OCI-LY3 (cell line): ENCODE data around the gene SEMA6D.

ENCODE experiments used
- EZH2phosphoT487 ChIP-seq: fragments of 200-600 bp; shearing (Covaris generic); IDR thresholded peaks from 2 replicates; pipeline ENCODE4 v1.6.1; 2018; ENCODE audit warnings: antibody characterized with exemption, mixed run types, low read depth
- TF ChIP-seq, protein P1 (sequence below): fragments of 200-600, 300-600 bp; sonication (generic); IDR thresholded peaks from 2 replicates; pipeline ENCODE4 v1.5.1; 2014; ENCODE audit warnings: antibody characterized with exemption, low read length, low read depth

DNA sequence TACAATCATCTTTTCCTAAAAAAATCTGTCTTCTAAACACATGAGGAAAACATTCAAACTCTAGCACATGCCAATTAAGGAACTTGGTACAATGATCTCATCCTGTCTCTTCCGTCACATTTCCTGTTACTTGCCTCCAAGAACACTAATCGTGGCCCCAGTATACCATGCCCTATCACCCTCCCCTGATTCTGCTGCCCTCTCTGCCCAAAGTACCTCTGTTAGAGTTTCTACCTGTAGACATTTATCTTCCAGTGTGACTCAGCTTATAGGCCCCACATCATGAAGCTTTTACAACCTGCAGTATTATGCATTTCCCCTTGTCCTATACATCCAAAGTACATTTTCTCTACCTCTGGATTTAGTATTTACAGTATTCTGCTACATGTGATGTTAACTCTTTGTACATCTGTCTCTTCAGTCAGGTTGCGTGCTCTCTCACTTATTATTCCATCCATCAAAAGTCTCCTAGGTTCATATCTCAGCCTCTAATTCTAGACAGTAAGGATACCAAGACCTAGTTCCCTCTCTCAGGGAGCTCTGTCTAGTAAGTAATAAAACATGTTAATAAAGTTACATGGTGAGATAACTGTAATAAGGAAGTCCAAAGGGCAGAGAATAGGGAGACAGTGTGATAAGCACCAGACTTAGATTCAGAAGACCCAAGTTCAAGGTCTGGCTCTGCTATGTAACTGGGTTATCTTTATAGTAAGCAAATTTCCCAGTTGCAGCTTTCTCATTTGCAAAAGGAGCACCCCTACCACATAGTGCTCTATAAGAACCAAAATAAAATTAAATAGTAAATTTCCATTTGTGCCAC, 8.9 kb upstream of the SEMA6D start:
- TF ChIP-seq, protein P1, sequence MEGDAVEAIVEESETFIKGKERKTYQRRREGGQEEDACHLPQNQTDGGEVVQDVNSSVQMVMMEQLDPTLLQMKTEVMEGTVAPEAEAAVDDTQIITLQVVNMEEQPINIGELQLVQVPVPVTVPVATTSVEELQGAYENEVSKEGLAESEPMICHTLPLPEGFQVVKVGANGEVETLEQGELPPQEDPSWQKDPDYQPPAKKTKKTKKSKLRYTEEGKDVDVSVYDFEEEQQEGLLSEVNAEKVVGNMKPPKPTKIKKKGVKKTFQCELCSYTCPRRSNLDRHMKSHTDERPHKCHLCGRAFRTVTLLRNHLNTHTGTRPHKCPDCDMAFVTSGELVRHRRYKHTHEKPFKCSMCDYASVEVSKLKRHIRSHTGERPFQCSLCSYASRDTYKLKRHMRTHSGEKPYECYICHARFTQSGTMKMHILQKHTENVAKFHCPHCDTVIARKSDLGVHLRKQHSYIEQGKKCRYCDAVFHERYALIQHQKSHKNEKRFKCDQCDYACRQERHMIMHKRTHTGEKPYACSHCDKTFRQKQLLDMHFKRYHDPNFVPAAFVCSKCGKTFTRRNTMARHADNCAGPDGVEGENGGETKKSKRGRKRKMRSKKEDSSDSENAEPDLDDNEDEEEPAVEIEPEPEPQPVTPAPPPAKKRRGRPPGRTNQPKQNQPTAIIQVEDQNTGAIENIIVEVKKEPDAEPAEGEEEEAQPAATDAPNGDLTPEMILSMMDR = no peak
- no peak for TF ChIP-seq EZH2phosphoT487
